GM18861 (cell line): ENCODE results near the gene SPTBN1.

ENCODE experiments used
- ATAC-seq: cut with Tn5 transposase; IDR thresholded peaks from one replicate; pipeline ENCODE4 v1.9.1; 2021; ENCODE audit not compliant: unreplicated experiment

SPTBN1 gene

GRCh38 chr2:54549917-54550518 lies 93.9 kb downstream of the SPTBN1 start:
- ATAC-seq: no peak

GRCh38 chr2:54550547-54550946 lies 94.4 kb downstream of the SPTBN1 start:
- no peak for ATAC-seq

- peak; percentile 31 for ATAC-seq
These were observed 95.1 kb downstream of the SPTBN1 start for GRCh38 chr2:54551123-54551756.

- ATAC-seq: no peak
These were observed 96.9 kb downstream of the SPTBN1 start for GRCh38 chr2:54553075-54553474.

GRCh38 chr2:54553775-54554174 lies 97.6 kb downstream of the SPTBN1 start:
- ATAC-seq: no peak

- ATAC-seq: peak; percentile 21
These were observed 99.3 kb downstream of the SPTBN1 start for GRCh38 chr2:54555318-54555837.

- ATAC-seq: no peak
These were observed 100.5 kb downstream of the SPTBN1 start for GRCh38 chr2:54556621-54557121.

GRCh38 chr2:54557211-54557600 lies 101.1 kb downstream of the SPTBN1 start:
- no peak for ATAC-seq

GRCh38 chr2:54557601-54558187 lies 101.6 kb downstream of the SPTBN1 start:
- peak; percentile 26 for ATAC-seq

- peak; percentile 25 for ATAC-seq
These were observed 102.3 kb downstream of the SPTBN1 start for GRCh38 chr2:54558188-54559005.

- no peak for ATAC-seq
These were observed 102.9 kb downstream of the SPTBN1 start for GRCh38 chr2:54559006-54559445.

GRCh38 chr2:54559593-54560145 lies 103.5 kb downstream of the SPTBN1 start:
- no peak for ATAC-seq

GRCh38 chr2:54560146-54560881 lies 104.2 kb downstream of the SPTBN1 start:
- peak; percentile 51 for ATAC-seq

- no peak for ATAC-seq
These were observed 104.9 kb downstream of the SPTBN1 start for GRCh38 chr2:54561010-54561409.

- ATAC-seq: no peak
These were observed 108.3 kb downstream of the SPTBN1 start for GRCh38 chr2:54564439-54564838.

- ATAC-seq: no peak
These were observed 109.4 kb downstream of the SPTBN1 start for GRCh38 chr2:54565551-54565950.

GRCh38 chr2:54566896-54567295 lies 110.8 kb downstream of the SPTBN1 start:
- no peak for ATAC-seq

GRCh38 chr2:54568876-54569321 lies 112.8 kb downstream of the SPTBN1 start:
- peak; percentile 29 for ATAC-seq

GRCh38 chr2:54569745-54570301 lies 113.7 kb downstream of the SPTBN1 start:
- ATAC-seq: peak; percentile 1
